HG02678 (cell line): ENCODE results near the gene NDUFA8.
A peak's percentile ranks its signal among the peaks of the same experiment; 100 is the strongest.

Source experiments
- ATAC-seq: cut with Tn5 transposase; IDR thresholded peaks from one replicate; pipeline ENCODE4 v1.9.1; 2021; ENCODE audit warnings: mild to moderate bottlenecking, moderate library complexity; ENCODE audit not compliant: unreplicated experiment

NDUFA8 gene

GRCh38 chr9:122102156-122102555, 57.4 kb downstream of the NDUFA8 start:
- no peak for ATAC-seq

DNA sequence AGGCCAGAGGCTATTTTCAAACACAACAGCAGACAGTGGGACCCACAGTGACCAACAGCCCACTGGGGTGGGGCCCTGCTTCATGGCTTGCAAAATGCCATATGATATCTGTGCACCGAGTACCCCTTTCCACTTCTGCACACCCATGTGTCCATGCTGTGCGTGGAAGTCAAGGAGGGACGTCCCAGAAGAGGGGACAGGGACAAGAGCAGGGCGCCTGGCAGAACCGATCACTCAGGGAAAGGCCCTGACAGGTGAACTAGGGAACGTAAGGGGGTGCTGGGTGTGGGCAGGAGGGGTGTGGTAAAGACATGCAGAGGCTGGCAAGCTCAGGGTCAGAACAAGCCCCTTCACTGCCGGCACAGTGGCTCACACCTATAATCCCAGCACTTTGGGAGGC, 58.8 kb downstream of the NDUFA8 start:
- ATAC-seq: no peak

- peak; percentile 70 for ATAC-seq
These were observed 60.2 kb downstream of the NDUFA8 start for GRCh38 chr9:122099271-122099869.

DNA sequence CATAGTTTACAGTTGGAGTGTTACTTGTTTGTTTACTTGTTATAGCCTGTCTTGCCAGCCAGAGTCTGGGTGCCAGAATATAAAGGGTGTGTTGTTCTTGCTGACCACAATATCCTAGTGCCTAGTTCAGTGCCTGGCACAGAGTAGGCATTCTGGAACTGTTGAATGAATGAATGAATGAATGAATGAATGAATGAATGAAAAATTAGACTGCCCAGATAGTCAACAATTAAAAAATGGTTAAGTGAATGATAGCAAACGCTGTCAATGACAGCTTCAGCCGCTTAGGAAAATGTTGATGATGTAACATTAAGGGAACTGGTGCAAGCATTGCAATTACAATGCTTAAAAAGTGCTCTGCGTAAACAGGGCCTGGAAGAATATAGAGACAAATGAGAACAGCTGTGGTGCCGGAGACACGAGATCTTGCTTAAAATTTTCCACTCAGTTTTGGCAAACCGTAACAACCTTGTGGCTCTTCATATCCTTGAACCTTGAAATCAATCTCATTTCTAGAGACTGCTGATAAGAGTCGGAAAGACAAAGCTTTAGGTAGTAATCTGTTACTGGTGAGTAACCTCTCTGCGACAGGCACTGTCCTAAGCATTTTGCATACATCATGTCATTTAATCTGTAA, 61.8 kb downstream of the NDUFA8 start:
- no peak for ATAC-seq

GRCh38 chr9:122096620-122097415, 62.8 kb downstream of the NDUFA8 start:
- ATAC-seq: no peak

- no peak for ATAC-seq
These were observed 64.4 kb downstream of the NDUFA8 start for GRCh38 chr9:122095010-122095767.
